IMR-90 (cell line): ENCODE measurements around the gene EIF3I. TPM values are rescaled to one million over a fixed set of nuclear protein-coding genes. Genes with fewer than 3 reads are reported as not detected.

ENCODE experiments used
- ATAC-seq: fragments of 200-7000 bp; cut with Tn5 transposase; 2 replicates; pipeline ENCODE4 v1.9.1; 2020; ENCODE audit warnings: low read depth, mild to moderate bottlenecking, moderate library complexity
- BruUV-seq: library from RNA; stranded (reverse); fragments of 400-500 nt; replicated peaks from 2 replicates; lab custom pipeline; 2021; lab: Mats Ljungman, UMichigan
- CTCF ChIA-PET: fragments of 300-600 bp; formaldehyde crosslinking; extraction: SDS; loops from one replicate; lab custom pipeline; 2021; ENCODE audit warnings: antibody characterized with exemption; lab: Yijun Ruan, JAX
- POLR2A ChIA-PET: fragments of 300-600 bp; sonication (Branson Sonifier 250); formaldehyde crosslinking; loops from one replicate; lab custom pipeline; 2022; ENCODE audit warnings: antibody characterized with exemption; ENCODE audit not compliant: unreplicated experiment; lab: Charles Lee
- DNase-seq: peaks from one replicate; pipeline ENCODE4 v3.0.0; 2013
- H2AFZ ChIP-seq: replicated peaks from 2 replicates; pipeline ENCODE3; 2013; ENCODE audit warnings: low read length, mild to moderate bottlenecking; ENCODE audit not compliant: poor library complexity
- H2AK5ac ChIP-seq: 2 replicates; pipeline ENCODE4 v1.6.1; 2013; ENCODE audit warnings: low read depth, low read length, inconsistent platforms
- H2AK9ac ChIP-seq: replicated peaks from 2 replicates; pipeline ENCODE3; 2013; ENCODE audit warnings: mild to moderate bottlenecking, low read depth, low read length, moderate library complexity; ENCODE audit not compliant: poor library complexity
- H2BK120ac ChIP-seq: 2 replicates; pipeline ENCODE4 v1.6.1; 2013; ENCODE audit warnings: low read depth, low read length, inconsistent platforms
- H2BK15ac ChIP-seq: 3 replicates; pipeline ENCODE4 v1.6.1; 2013; ENCODE audit warnings: low read depth, low read length, inconsistent platforms
- H2BK20ac ChIP-seq: 2 replicates; pipeline ENCODE4 v1.6.1; 2013; ENCODE audit warnings: low read depth, mild to moderate bottlenecking, inconsistent platforms, low read length, moderate library complexity
- H2BK5ac ChIP-seq: 2 replicates; pipeline ENCODE4 v1.6.1; 2013; ENCODE audit warnings: mild to moderate bottlenecking, low read depth, low read length, inconsistent platforms; ENCODE audit not compliant: poor library complexity, severe bottlenecking
- H3K14ac ChIP-seq: replicated peaks from 2 replicates; pipeline ENCODE4 v1.6.1; 2013; ENCODE audit warnings: low read depth, low read length, inconsistent platforms
- H3K18ac ChIP-seq: 2 replicates; pipeline ENCODE4 v1.6.1; 2013; ENCODE audit warnings: low read depth, low read length, control low read depth
- H3K23ac ChIP-seq: 2 replicates; pipeline ENCODE4 v1.6.1; 2013; ENCODE audit warnings: low read depth, low read length, inconsistent platforms
- H3K27ac ChIP-seq: 2 replicates; pipeline ENCODE4 v1.5.1; 2013; ENCODE audit warnings: mild to moderate bottlenecking, control low read depth, low read length; ENCODE audit not compliant: insufficient read depth
- H3K27me3 ChIP-seq: 2 replicates; pipeline ENCODE4 v1.6.1; 2013; ENCODE audit warnings: low read length; ENCODE audit not compliant: control insufficient read depth, insufficient read depth
- H3K36me3 ChIP-seq: 2 replicates; pipeline ENCODE4 v1.6.1; 2013; ENCODE audit warnings: low read length, mixed read lengths; ENCODE audit not compliant: control insufficient read depth, insufficient read depth
- H3K4ac ChIP-seq: 2 replicates; pipeline ENCODE4 v1.6.1; 2013; ENCODE audit warnings: low read depth, low read length, inconsistent platforms
- H3K4me1 ChIP-seq: 2 replicates; pipeline ENCODE4 v1.6.1; 2013; ENCODE audit warnings: low read length, mixed read lengths; ENCODE audit not compliant: control insufficient read depth, insufficient read depth
- H3K4me2 ChIP-seq: 2 replicates; pipeline ENCODE4 v1.6.1; 2013; ENCODE audit warnings: low read depth, mild to moderate bottlenecking, control low read depth, low read length, moderate library complexity
- H3K4me3 ChIP-seq: 2 replicates; pipeline ENCODE4 v1.5.1; 2013; ENCODE audit warnings: low read depth, mild to moderate bottlenecking, control low read depth, low read length, moderate library complexity; ENCODE audit not compliant: insufficient read depth
- H3K56ac ChIP-seq: 2 replicates; pipeline ENCODE4 v1.6.1; 2013; ENCODE audit warnings: low read length, inconsistent platforms; ENCODE audit not compliant: insufficient read depth; ENCODE audit errors: extremely low read depth
- H3K79me1 ChIP-seq, 2 experiments: 2 replicates each; pipeline ENCODE4 v1.6.1; 2013; ENCODE audit warnings: low read length in 2 of 2, inconsistent platforms in 1 of 2, low read depth in 1 of 2
- H3K9ac ChIP-seq: 2 replicates; pipeline ENCODE4 v1.6.1; 2013; ENCODE audit warnings: low read depth, low read length, control low read depth
- H3K9me1 ChIP-seq: 2 replicates; pipeline ENCODE4 v1.6.1; 2013; ENCODE audit warnings: low read length, inconsistent platforms; ENCODE audit not compliant: insufficient read depth
- H3K9me3 ChIP-seq: 2 replicates; pipeline ENCODE4 v1.6.1; 2013; ENCODE audit warnings: low read length; ENCODE audit not compliant: control insufficient read depth, insufficient read depth
- H4K20me1 ChIP-seq: 2 replicates; pipeline ENCODE4 v1.6.1; 2013; ENCODE audit warnings: low read length, inconsistent platforms; ENCODE audit not compliant: insufficient read depth
- H4K5ac ChIP-seq: 2 replicates; pipeline ENCODE4 v1.6.1; 2013; ENCODE audit warnings: mild to moderate bottlenecking, low read depth, low read length, control low read depth
- H4K8ac ChIP-seq, 2 experiments: 2 replicates each; pipeline ENCODE4 v1.6.1; 2013; ENCODE audit warnings: low read depth in 2 of 2, low read length in 2 of 2, control low read depth in 1 of 2, inconsistent platforms in 1 of 2
- H4K91ac ChIP-seq: 2 replicates; pipeline ENCODE4 v1.6.1; 2013; ENCODE audit warnings: low read depth, low read length, inconsistent platforms; ENCODE audit not compliant: insufficient read depth
- BHLHE40 ChIP-seq: fragments of 150-350 bp; IDR thresholded peaks from 2 replicates; pipeline ENCODE4 v1.6.1; 2016; ENCODE audit warnings: mild to moderate bottlenecking, low read depth, low read length
- CTCF ChIP-seq: conservative IDR thresholded peaks from 2 replicates; pipeline ENCODE4 v1.5.1; 2012; ENCODE audit warnings: mild to moderate bottlenecking, low read depth, low read length, improper control_type of control experiment
- FOS ChIP-seq: fragments of 150-350 bp; IDR thresholded peaks from 2 replicates; pipeline ENCODE4 v1.6.1; 2016; ENCODE audit warnings: low read depth, low read length
- MAZ ChIP-seq: IDR thresholded peaks from 2 replicates; pipeline ENCODE4 v1.6.1; 2012; ENCODE audit warnings: low read depth, mild to moderate bottlenecking, low read length, improper control_type of control experiment, moderate library complexity, borderline replicate concordance
- MXI1 ChIP-seq: IDR thresholded peaks from 2 replicates; pipeline ENCODE4 v1.6.1; 2012; ENCODE audit warnings: low read depth, mild to moderate bottlenecking, low read length, moderate library complexity, borderline replicate concordance
- RAD21 ChIP-seq: IDR thresholded peaks from 2 replicates; pipeline ENCODE4 v1.6.1; 2012; ENCODE audit warnings: low read length, improper control_type of control experiment
- SMC3 ChIP-seq: fragments of 150-350 bp; IDR thresholded peaks from 2 replicates; pipeline ENCODE4 v1.6.1; 2016; ENCODE audit warnings: low read depth, mild to moderate bottlenecking, antibody characterized with exemption, low read length, moderate library complexity
- WGBS, 2 experiments: methylation state at CpG; one replicate each; pipeline versions ENCODE4 v1.1.5 to v1.1.7; 2013; ENCODE audit warnings: missing lambda C conversion rate in 2 of 2; ENCODE audit not compliant: insufficient read length in 1 of 2; ENCODE audit errors: extremely low coverage in 2 of 2; 5-methylcytosine and 5-hydroxymethylcytosine counted together
- dilution Hi-C: fragments of 300-500 bp; cut with HindIII; formaldehyde crosslinking; loops from one replicate; pipeline ENCODE4 v1.14.3; 2018; ENCODE audit warnings: low sequenced_read_pairs; ENCODE audit not compliant: unreplicated experiment
- in situ Hi-C: fragments of 300-500 bp; cut with MboI; formaldehyde crosslinking; loops from 3 replicates; pipeline ENCODE4 v1.14.3; 2019; ENCODE audit warnings: low sequenced_read_pairs, inconsistent platforms, mixed read lengths
- intact Hi-C: fragments of 100-400 bp; cut with micrococcal nuclease; formaldehyde crosslinking; loops from 2 replicates; pipeline ENCODE4 v1.10.0; 2022
- polyA plus RNA-seq, 3 experiments: library from polyadenylated mRNA; depleted of rRNA; stranded (reverse); fragments of >200 nt; gene quantifications; 2 replicates each; pipeline ENCODE4 v1.2.3, GENCODE V29; 2012; ENCODE audit warnings: low replicate concordance in 1 of 3
- total RNA-seq: library from RNA; depleted of rRNA; stranded (reverse); fragments of >200 nt; gene quantifications from 2 replicates; pipeline ENCODE4 v1.2.3, GENCODE V29; 2012

EIF3I gene
- total and polyA plus RNA-seq, 2 of the 4 experiments (the other 2 are of a cell fraction): 469 to 716 TPM

- POLR2A ChIA-PET: interaction anchor here (0.6 kb wide), 1 partner anchor 11 kb away, joined by 3 read pairs; no protein-coding TSS in a partner anchor
- H3K56ac ChIP-seq: no peak overlapping the region
- no peak overlapping the region; the same call in 1 of the 2 replicates for H3K23ac ChIP-seq
- no peak overlapping the region for H3K27ac ChIP-seq
- no peak overlapping the region; the same call in 1 of the 2 replicates for H4K5ac ChIP-seq
- peak overlapping the region in 1 of 2 experiments; percentile 66; a peak in 3 of 4 replicates for H4K8ac ChIP-seq
- 11% methylated on average over 13 of the region's 31 CpGs; no CpG with 5 or more reads in 1 of the 2 experiments for WGBS, 2 experiments
- dilution Hi-C loops: no loop called here
- in situ Hi-C loops: no loop called here
- peak overlapping the region; percentile 49; the same call in 1 of the 3 replicates for H2BK15ac ChIP-seq
- peaks cover 16% of the 10 kb centered on the region for H3K4me1 ChIP-seq
- peak overlapping the region; percentile 84 for H2AFZ ChIP-seq
- peak overlapping the region; percentile 52 for H2BK120ac ChIP-seq
- H3K4me2 ChIP-seq: no peak overlapping the region; the same call in 1 of the 2 replicates
- TF ChIP-seq RAD21 (peak; percentile 63), BHLHE40 (no peak), MAZ (no peak), FOS (no peak), CTCF (peak; percentile 70), SMC3 (peak; percentile 34; the same call in 1 of the 2 replicates), MXI1 (0 out of 2 replicates have a peak, but pooled peaks have one; percentile 12)
- H3K4ac ChIP-seq: peak overlapping the region; percentile 94; the same call in 1 of the 2 replicates
- peak overlapping the region; percentile 80 for H2AK5ac ChIP-seq
- H2BK5ac ChIP-seq: no peak overlapping the region
- H2BK20ac ChIP-seq: peak overlapping the region; percentile 25; the same call in 1 of the 2 replicates
- H2AK9ac ChIP-seq: peak overlapping the region; percentile 89
- H3K9ac ChIP-seq: no peak overlapping the region
- no peak overlapping the region for H3K18ac ChIP-seq
- peak; percentile 52 for DNase-seq
- H3K9me1 ChIP-seq: peaks cover 10% of the 10 kb centered on the region
- no peak overlapping the region; the same call in 1 of the 2 replicates for H3K14ac ChIP-seq
- H4K91ac ChIP-seq: 0 out of 2 replicates have a peak overlapping the region, but pooled peaks have one; percentile 24
- no peaks in the 10 kb centered on the region for H4K20me1 ChIP-seq
- peak; percentile 88 for ATAC-seq
- CTCF ChIA-PET: interaction anchor here (0.6 to 1.5 kb wide), 7 partner anchors 8 to 73 kb away, joined by 3 to 6 read pairs (median 4); partner anchors contain the start of gene HDAC1
- no peaks in the 10 kb centered on the region for H3K9me3 ChIP-seq
- H3K27me3 ChIP-seq: peaks cover 2% of the 10 kb centered on the region; the same call in 1 of the 2 replicates
- intact Hi-C loops: no loop called here
- BruUV-seq: no TSS peak
- no peaks in the 10 kb centered on the region for H3K36me3 ChIP-seq
- H3K79me1 ChIP-seq: peaks cover 0 to 3% of the 10 kb centered on the region in 2 experiments; a peak in 1 of 4 replicates
- H3K4me3 ChIP-seq: no peak overlapping the region
Observed at GRCh38 chr1:32247983-32248889, 26.0 kb downstream of the EIF3I start.
